ENCODE measurements around the gene IGDCC3. TPM values are rescaled to one million over a fixed set of nuclear protein-coding genes. Genes with fewer than 3 reads are reported as not detected.

Gene IGDCC3
- total and polyA plus RNA-seq, 10 of the 15 experiments (the other 5 are each of a cell fraction or from before 2014, with no cell fraction given): 0.10 to 0.20 (median 0.15) TPM; not detected in 7

DNA sequence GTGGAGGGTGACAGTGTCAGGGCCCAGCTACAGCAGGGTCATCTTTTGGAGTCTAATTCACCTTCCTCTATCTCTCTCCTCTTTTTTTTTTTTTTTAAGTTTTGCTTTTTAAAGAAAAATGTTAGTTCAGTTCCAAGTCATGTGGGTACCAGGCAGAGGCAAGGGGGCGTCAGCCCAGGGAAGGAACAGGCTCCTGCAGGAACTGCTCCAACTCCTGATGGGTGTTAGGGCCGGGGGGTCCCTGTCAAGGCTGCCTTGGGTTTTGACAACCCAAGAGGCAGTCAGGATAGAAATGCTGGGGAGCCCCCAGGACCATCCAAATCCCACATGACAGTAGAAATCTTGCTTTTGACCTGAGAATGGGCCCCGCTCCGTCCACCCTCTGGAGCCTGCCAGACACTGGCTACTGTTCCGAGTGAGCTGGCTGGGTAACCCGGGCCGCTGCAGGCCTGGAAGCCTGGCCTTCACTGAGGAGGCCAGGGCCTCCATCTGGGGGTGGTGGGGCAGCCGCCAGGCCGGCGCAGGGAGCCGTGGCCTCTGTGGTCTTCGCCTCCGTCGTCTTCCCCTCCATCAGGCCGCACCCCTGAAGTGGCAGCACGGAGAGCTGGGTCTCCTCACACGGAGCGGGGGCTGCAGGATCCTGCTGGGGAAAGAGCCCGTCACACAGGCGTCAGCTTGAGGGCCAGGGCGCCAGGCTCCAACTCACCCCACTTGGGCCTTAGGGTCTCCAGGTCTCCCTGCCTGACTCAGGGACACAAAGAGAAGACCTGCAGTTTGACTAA lies 49.1 kb downstream of the IGDCC3 start:
- Histone ChIP-seq H3K9ac (ENCODE audit: control insufficient read depth, insufficient read depth, low read length) (no peak overlapping the region), H3K4me3 (no peak overlapping the region), H3K9me3 (replicated peaks; ENCODE audit: control insufficient read depth, insufficient read depth, low read length) (no peaks in the 10 kb centered on the region), H3K79me2 (ENCODE audit: control insufficient read depth, insufficient read depth, low read length) (no peaks in the 10 kb centered on the region), H2AFZ (ENCODE audit: control insufficient read depth, low read depth, low read length) (no peak overlapping the region), H3K27ac (ENCODE audit: control insufficient read depth, insufficient read depth) (no peak overlapping the region), H3K36me3 (ENCODE audit: control insufficient read depth in 2 of 2, insufficient read depth in 2 of 2, low read length in 1 of 2) (no peaks in the 10 kb centered on the region), H3K4me1 (ENCODE audit: control insufficient read depth, insufficient read depth, low read length) (no peaks in the 10 kb centered on the region), H4K20me1 (ENCODE audit: control insufficient read depth, insufficient read depth) (no peaks in the 10 kb centered on the region), H3K4me2 (ENCODE audit: control insufficient read depth, insufficient read depth) (no peak overlapping the region), H3K27me3 (replicated peaks in 1 of 2; ENCODE audit: control insufficient read depth in 2 of 2, insufficient read depth in 2 of 2, low read length in 1 of 2) (no peaks in the 10 kb centered on the region; a peak in 1 of 4 replicates)
- in situ Hi-C loops (cut with MboI): no loop called here
- ChIA-PET RAD21 (ENCODE audit: unreplicated experiment) (no interaction called here), POLR2A (no interaction called here), CTCF (interaction anchor here (1.4 kb wide), 1 partner anchor 56 kb away, joined by 5 read pairs; no protein-coding TSS in a partner anchor), SMC1A (ENCODE audit: uncharacterized antibody, unreplicated experiment) (no interaction called here)
- TF ChIP-seq, protein P1, sequence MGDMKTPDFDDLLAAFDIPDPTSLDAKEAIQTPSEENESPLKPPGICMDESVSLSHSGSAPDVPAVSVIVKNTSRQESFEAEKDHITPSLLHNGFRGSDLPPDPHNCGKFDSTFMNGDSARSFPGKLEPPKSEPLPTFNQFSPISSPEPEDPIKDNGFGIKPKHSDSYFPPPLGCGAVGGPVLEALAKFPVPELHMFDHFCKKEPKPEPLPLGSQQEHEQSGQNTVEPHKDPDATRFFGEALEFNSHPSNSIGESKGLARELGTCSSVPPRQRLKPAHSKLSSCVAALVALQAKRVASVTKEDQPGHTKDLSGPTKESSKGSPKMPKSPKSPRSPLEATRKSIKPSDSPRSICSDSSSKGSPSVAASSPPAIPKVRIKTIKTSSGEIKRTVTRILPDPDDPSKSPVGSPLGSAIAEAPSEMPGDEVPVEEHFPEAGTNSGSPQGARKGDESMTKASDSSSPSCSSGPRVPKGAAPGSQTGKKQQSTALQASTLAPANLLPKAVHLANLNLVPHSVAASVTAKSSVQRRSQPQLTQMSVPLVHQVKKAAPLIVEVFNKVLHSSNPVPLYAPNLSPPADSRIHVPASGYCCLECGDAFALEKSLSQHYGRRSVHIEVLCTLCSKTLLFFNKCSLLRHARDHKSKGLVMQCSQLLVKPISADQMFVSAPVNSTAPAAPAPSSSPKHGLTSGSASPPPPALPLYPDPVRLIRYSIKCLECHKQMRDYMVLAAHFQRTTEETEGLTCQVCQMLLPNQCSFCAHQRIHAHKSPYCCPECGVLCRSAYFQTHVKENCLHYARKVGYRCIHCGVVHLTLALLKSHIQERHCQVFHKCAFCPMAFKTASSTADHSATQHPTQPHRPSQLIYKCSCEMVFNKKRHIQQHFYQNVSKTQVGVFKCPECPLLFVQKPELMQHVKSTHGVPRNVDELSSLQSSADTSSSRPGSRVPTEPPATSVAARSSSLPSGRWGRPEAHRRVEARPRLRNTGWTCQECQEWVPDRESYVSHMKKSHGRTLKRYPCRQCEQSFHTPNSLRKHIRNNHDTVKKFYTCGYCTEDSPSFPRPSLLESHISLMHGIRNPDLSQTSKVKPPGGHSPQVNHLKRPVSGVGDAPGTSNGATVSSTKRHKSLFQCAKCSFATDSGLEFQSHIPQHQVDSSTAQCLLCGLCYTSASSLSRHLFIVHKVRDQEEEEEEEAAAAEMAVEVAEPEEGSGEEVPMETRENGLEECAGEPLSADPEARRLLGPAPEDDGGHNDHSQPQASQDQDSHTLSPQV (IDR thresholded peaks at IDR 0.05): no peak
- TF ChIP-seq MYC (IDR thresholded peaks at IDR 0.05; ENCODE audit: insufficient read depth, insufficient read length, insufficient replicate concordance, low read length, severe bottlenecking): no peak
- ATAC-seq: no peak
- intact Hi-C loops (cut with micrococcal nuclease; ENCODE audit: unreplicated experiment): no loop called here
- 52% methylated on average over 21 of the region's 21 CpGs for WGBS (ENCODE audit: insufficient coverage, insufficient replicate concordance, low lambda C conversion rate, missing lambda C conversion rate)
- DNase-seq (ENCODE audit: low read depth, low spot score): no peak
- FAIRE-seq: no peak
- BruUV-seq (replicated peaks): no TSS peak
